Thyroid gland (tissue), 4 donors: ENCODE data around the gene QRICH2.

Experiments used
- POLR2A ChIP-seq, 2 donors: fragments of 450-650 bp; IDR thresholded peaks; one replicate each; pipeline ENCODE4 v1.6.1; 2017; ENCODE audit warnings: antibody characterized with exemption in 2 of 2, mild to moderate bottlenecking in 2 of 2, moderate library complexity in 1 of 2
- TF ChIP-seq, protein P1 (sequence below), 6 experiments: fragments of 200-600 bp in 3 of 6; fragments of 450-650 bp in 3 of 6; sonication (generic) in 3 of 6; IDR thresholded peaks; one replicate each; pipeline ENCODE4 v1.5.1; 2016 to 2019; ENCODE audit warnings: antibody characterized with exemption in 6 of 6, mild to moderate bottlenecking in 2 of 6, inconsistent platforms in 1 of 6, moderate library complexity in 1 of 6

DNA sequence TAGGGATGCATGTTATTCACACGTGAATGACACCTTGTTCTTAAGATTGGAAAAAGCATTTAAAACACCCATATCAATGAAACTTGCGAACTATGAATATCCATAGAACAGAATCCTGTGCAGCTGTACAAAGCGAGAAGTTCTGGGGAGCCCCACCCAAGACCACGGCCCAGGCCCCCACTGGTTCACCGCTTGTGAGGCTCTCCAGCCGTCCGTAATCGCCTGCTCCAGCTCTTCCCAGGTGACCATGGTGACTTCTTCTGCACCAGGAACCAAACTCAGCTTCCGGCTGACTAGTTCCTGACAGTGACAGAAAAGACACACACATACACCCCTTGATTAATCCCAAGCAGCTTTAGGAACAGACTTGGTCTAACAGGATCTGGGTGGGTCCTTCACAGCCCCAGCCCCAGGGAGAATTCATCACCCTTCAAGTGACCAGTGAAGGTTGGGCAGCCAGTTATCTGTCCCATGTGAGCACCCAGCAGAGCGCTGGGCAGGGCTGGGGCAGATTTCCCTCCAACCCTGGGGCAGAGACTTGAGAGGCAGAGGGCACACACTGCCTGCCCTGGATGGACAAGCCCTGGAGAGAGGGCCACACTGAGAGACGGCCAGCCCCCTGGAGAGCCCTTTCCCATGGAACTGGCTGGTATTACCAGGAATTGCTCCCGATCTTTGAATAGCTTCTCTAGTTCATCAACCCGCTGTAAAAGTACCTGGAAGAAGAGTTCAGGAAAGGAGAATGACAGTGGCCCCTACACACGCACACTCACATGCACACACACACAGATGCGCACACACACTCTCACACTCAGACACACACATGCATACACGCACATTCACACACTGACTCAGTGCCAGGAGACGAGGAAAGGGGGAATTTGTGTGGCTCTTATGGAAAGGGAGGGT lies 3.6 kb downstream of the QRICH2 start:
- TF ChIP-seq POLR2A (IDR thresholded peaks at IDR 0.05), result no peak
- TF ChIP-seq, protein P1, sequence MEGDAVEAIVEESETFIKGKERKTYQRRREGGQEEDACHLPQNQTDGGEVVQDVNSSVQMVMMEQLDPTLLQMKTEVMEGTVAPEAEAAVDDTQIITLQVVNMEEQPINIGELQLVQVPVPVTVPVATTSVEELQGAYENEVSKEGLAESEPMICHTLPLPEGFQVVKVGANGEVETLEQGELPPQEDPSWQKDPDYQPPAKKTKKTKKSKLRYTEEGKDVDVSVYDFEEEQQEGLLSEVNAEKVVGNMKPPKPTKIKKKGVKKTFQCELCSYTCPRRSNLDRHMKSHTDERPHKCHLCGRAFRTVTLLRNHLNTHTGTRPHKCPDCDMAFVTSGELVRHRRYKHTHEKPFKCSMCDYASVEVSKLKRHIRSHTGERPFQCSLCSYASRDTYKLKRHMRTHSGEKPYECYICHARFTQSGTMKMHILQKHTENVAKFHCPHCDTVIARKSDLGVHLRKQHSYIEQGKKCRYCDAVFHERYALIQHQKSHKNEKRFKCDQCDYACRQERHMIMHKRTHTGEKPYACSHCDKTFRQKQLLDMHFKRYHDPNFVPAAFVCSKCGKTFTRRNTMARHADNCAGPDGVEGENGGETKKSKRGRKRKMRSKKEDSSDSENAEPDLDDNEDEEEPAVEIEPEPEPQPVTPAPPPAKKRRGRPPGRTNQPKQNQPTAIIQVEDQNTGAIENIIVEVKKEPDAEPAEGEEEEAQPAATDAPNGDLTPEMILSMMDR (IDR thresholded peaks at IDR 0.05), result no peak
